K562 (cell line): ENCODE results near the gene RBM20.

ENCODE experiments used
- CTCF ChIP-seq, 3 experiments: IDR thresholded peaks in 2 of 3; conservative IDR thresholded peaks in 1 of 3; 2 replicates each; pipeline ENCODE4 v1.5.1; 2011 to 2012; ENCODE audit warnings: low read length in 3 of 3, mild to moderate bottlenecking in 3 of 3, control low read depth in 2 of 3, improper control_type of control experiment in 1 of 3, inconsistent platforms in 1 of 3, low read depth in 1 of 3, mixed read lengths in 1 of 3, moderate library complexity in 1 of 3; ENCODE audit not compliant: insufficient read depth in 2 of 3
- GABPA ChIP-seq: fragments of 200-800 bp; sonication (Bioruptor generic); conservative IDR thresholded peaks from 2 replicates; pipeline ENCODE4 v1.6.1; 2016; ENCODE audit warnings: low read depth, missing genetic modification characterization, missing compliant biosample characterization
- MBD2 ChIP-seq: sonication (generic); IDR thresholded peaks from 2 replicates; pipeline ENCODE4 v1.6.1; 2016; ENCODE audit warnings: low read depth, borderline replicate concordance
- NR2C2 ChIP-seq, 2 experiments: fragments of 200-800 bp in 1 of 2; sonication (Bioruptor generic) in 1 of 2; sonication (generic) in 1 of 2; formaldehyde crosslinking in 1 of 2; IDR thresholded peaks; 2 replicates each; pipeline versions ENCODE4 v1.6.1 to v1.8.0; 2016 to 2022; ENCODE audit warnings: mild to moderate bottlenecking in 1 of 2, missing compliant biosample characterization in 1 of 2, missing genetic modification characterization in 1 of 2, missing genetic modification reagents in 1 of 2
- PCBP1 ChIP-seq: fragments of 200-400 bp; formaldehyde crosslinking; IDR thresholded peaks from 2 replicates; pipeline ENCODE4 v1.6.1; 2018; ENCODE audit warnings: mild to moderate bottlenecking, low read depth, low read length; ENCODE audit not compliant: poor library complexity, severe bottlenecking
- POLR2AphosphoS2 ChIP-seq: IDR thresholded peaks from 2 replicates; pipeline ENCODE4 v1.6.1; 2012; ENCODE audit warnings: low read length, improper control_type of control experiment
- SMARCA5 ChIP-seq: fragments of 450-650 bp; IDR thresholded peaks from 2 replicates; pipeline ENCODE4 v1.6.1; 2016
- U2AF2 ChIP-seq: fragments of 200-400 bp; formaldehyde crosslinking; optimal IDR thresholded peaks from 2 replicates; pipeline ENCODE3; 2017; ENCODE audit warnings: low read depth, mild to moderate bottlenecking, low read length
- ZNF143 ChIP-seq: sonication (generic); formaldehyde crosslinking; IDR thresholded peaks from 2 replicates; pipeline ENCODE4 v1.9.0; 2022; ENCODE audit warnings: mild to moderate bottlenecking, missing genetic modification reagents
- ZNF174 ChIP-seq: fragments of 250-450 bp; sonication (Bioruptor Pico); IDR thresholded peaks from 2 replicates; pipeline ENCODE4 v1.4.0; 2020; ENCODE audit warnings: mild to moderate bottlenecking
- ZNF436 ChIP-seq: fragments of 250-450, 450-650 bp; sonication (Bioruptor Pico); formaldehyde crosslinking; IDR thresholded peaks from 2 replicates; pipeline ENCODE4 v1.7.0; 2020; ENCODE audit warnings: mild to moderate bottlenecking
- TF ChIP-seq, protein P1 (sequence below): sonication (generic); formaldehyde crosslinking; IDR thresholded peaks from 2 replicates; pipeline ENCODE4 v1.8.0; 2022; ENCODE audit warnings: missing genetic modification reagents, mild to moderate bottlenecking, borderline replicate concordance

- TF ChIP-seq NR2C2 (CRISPR knock-in tag; IDR thresholded peaks at IDR 0.05) (no peak), NR2C2 (tag; IDR thresholded peaks at IDR 0.05) (no peak), U2AF2 (no peak), ZNF143 (CRISPR knock-in tag) (no peak), GABPA (tag) (no peak), PCBP1 (no peak), CTCF (IDR thresholded peaks at IDR 0.05 in 2 of 3, conservative IDR thresholded peaks at IDR 0.05 in 1 of 3; ENCODE audit: insufficient read depth in 2 of 3, low read depth in 1 of 3, low read length in 3 of 3) (no peak), POLR2AphosphoS2 (no peak), SMARCA5 (no peak), ZNF174 (CRISPR knock-in tag) (no peak), MBD2 (no peak), ZNF436 (CRISPR knock-in tag) (no peak)
- TF ChIP-seq, protein P1, sequence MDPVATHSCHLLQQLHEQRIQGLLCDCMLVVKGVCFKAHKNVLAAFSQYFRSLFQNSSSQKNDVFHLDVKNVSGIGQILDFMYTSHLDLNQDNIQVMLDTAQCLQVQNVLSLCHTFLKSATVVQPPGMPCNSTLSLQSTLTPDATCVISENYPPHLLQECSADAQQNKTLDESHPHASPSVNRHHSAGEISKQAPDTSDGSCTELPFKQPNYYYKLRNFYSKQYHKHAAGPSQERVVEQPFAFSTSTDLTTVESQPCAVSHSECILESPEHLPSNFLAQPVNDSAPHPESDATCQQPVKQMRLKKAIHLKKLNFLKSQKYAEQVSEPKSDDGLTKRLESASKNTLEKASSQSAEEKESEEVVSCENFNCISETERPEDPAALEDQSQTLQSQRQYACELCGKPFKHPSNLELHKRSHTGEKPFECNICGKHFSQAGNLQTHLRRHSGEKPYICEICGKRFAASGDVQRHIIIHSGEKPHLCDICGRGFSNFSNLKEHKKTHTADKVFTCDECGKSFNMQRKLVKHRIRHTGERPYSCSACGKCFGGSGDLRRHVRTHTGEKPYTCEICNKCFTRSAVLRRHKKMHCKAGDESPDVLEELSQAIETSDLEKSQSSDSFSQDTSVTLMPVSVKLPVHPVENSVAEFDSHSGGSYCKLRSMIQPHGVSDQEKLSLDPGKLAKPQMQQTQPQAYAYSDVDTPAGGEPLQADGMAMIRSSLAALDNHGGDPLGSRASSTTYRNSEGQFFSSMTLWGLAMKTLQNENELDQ = no peak
Observed at GRCh38 chr10:110780704-110781103, 136.6 kb downstream of the RBM20 start.
